CD14-positive monocyte (primary cell): ENCODE data around the gene ARVCF. TPM values are rescaled to one million over a fixed set of nuclear protein-coding genes. Genes with fewer than 3 reads are reported as not detected.

Experiments
- DNase-seq, 3 donors: peaks; one replicate each; pipeline ENCODE4 v3.0.0-alpha.2; 2011 to 2022
- H2AFZ ChIP-seq: 2 replicates; pipeline ENCODE4 v1.6.0; 2012; ENCODE audit warnings: mild to moderate bottlenecking, low read depth, low read length, inconsistent platforms; ENCODE audit not compliant: insufficient read depth, poor library complexity, severe bottlenecking
- H3K27ac ChIP-seq, 2 donors: 1 replicate in 1 of 2; 2 replicates in 1 of 2; pipeline ENCODE4 v1.5.1; 2012 to 2013; ENCODE audit warnings: low read length in 2 of 2, control low read depth in 1 of 2, inconsistent platforms in 1 of 2, low read depth in 1 of 2, mild to moderate bottlenecking in 1 of 2
- H3K27me3 ChIP-seq, 2 donors: one replicate each; pipeline versions ENCODE4 v1.6.0 to v1.6.1; 2011 to 2013; ENCODE audit warnings: low read length in 2 of 2; ENCODE audit not compliant: control insufficient read depth in 2 of 2, insufficient read depth in 2 of 2
- H3K36me3 ChIP-seq, 2 donors: replicated peaks in 1 of 2; 1 replicate in 1 of 2; 2 replicates in 1 of 2; pipeline versions ENCODE4 v1.5.1 to v1.6.1; 2012 to 2013; ENCODE audit warnings: low read length in 2 of 2, control low read depth in 1 of 2, inconsistent platforms in 1 of 2, mild to moderate bottlenecking in 1 of 2; ENCODE audit not compliant: insufficient read depth in 2 of 2, control insufficient read depth in 1 of 2
- H3K4me1 ChIP-seq, 2 donors: 1 replicate in 1 of 2; 2 replicates in 1 of 2; pipeline versions ENCODE4 v1.5.1 to v1.6.1; 2012 to 2013; ENCODE audit warnings: low read length in 2 of 2, control low read depth in 1 of 2, inconsistent platforms in 1 of 2, mild to moderate bottlenecking in 1 of 2, moderate library complexity in 1 of 2; ENCODE audit not compliant: insufficient read depth in 2 of 2, control insufficient read depth in 1 of 2
- H3K4me2 ChIP-seq: replicated peaks from 2 replicates; pipeline ENCODE3; 2012; ENCODE audit warnings: low read length, moderate library complexity, mild to moderate bottlenecking; ENCODE audit not compliant: poor library complexity, severe bottlenecking; ENCODE audit errors: extremely low read depth
- H3K4me3 ChIP-seq, 3 experiments: fragments of 200-600 bp in 1 of 3; sonication (generic) in 1 of 3; replicated peaks in 1 of 3; 1 replicate in 2 of 3; 2 replicates in 1 of 3; pipeline ENCODE4 v1.5.1; 2011 to 2013; ENCODE audit warnings: low read length in 3 of 3, mild to moderate bottlenecking in 3 of 3, control low read depth in 2 of 3, low read depth in 2 of 3, inconsistent platforms in 1 of 3, moderate library complexity in 1 of 3
- H3K79me2 ChIP-seq: 2 replicates; pipeline ENCODE4 v1.6.0; 2012; ENCODE audit warnings: mild to moderate bottlenecking, control low read depth, inconsistent platforms, low read length, moderate library complexity; ENCODE audit not compliant: insufficient read depth
- H3K9ac ChIP-seq: 2 replicates; pipeline ENCODE4 v1.6.0; 2017; ENCODE audit warnings: low read length, mild to moderate bottlenecking; ENCODE audit not compliant: insufficient read depth, poor library complexity, severe bottlenecking
- H3K9me3 ChIP-seq, 2 donors: replicated peaks in 1 of 2; 1 replicate in 1 of 2; 2 replicates in 1 of 2; pipeline versions ENCODE4 v1.5.1 to v1.6.1; 2012 to 2013; ENCODE audit warnings: low read length in 2 of 2, control low read depth in 1 of 2; ENCODE audit not compliant: control insufficient read depth in 1 of 2, insufficient read depth in 1 of 2
- H4K20me1 ChIP-seq: 2 replicates; pipeline ENCODE4 v1.6.0; 2012; ENCODE audit warnings: mild to moderate bottlenecking, low read length, control low read depth, moderate library complexity; ENCODE audit not compliant: insufficient read depth
- H3K27ac Mint-ChIP-seq, 7 donors: one replicate each; pipeline ENCODE4 v1.8.0; 2020; ENCODE audit warnings: mild to moderate bottlenecking in 7 of 7, mixed read lengths in 7 of 7, moderate library complexity in 6 of 7, inconsistent platforms in 2 of 7
- H3K27me3 Mint-ChIP-seq, 3 donors: one replicate each; pipeline ENCODE4 v1.8.0; 2021 to 2022; ENCODE audit warnings: low read depth in 3 of 3, mild to moderate bottlenecking in 3 of 3, mixed read lengths in 3 of 3, moderate library complexity in 3 of 3, inconsistent platforms in 1 of 3
- H3K36me3 Mint-ChIP-seq, 2 donors: one replicate each; pipeline ENCODE4 v1.8.0; 2020; ENCODE audit warnings: mixed read lengths in 2 of 2, inconsistent platforms in 1 of 2, mild to moderate bottlenecking in 1 of 2
- H3K4me1 Mint-ChIP-seq: one replicate; pipeline ENCODE4 v1.8.0; 2020; ENCODE audit warnings: mild to moderate bottlenecking, mixed read lengths
- H3K4me3 Mint-ChIP-seq, 2 donors: one replicate each; pipeline ENCODE4 v1.8.0; 2020; ENCODE audit warnings: mild to moderate bottlenecking in 2 of 2, mixed read lengths in 2 of 2, moderate library complexity in 1 of 2
- H3K9me3 Mint-ChIP-seq, 7 donors: one replicate each; pipeline ENCODE4 v1.8.0; 2020 to 2022; ENCODE audit warnings: mixed read lengths in 7 of 7, mild to moderate bottlenecking in 6 of 7, moderate library complexity in 6 of 7, inconsistent platforms in 2 of 7
- CTCF ChIP-seq: fragments of 200-600 bp; IDR thresholded peaks from one replicate; pipeline ENCODE4 v1.8.0; 2022; ENCODE audit warnings: antibody characterized with exemption, mild to moderate bottlenecking
- WGBS: methylation state at CpG from one replicate; pipeline ENCODE4 v1.1.5; 2013; ENCODE audit warnings: missing lambda C conversion rate; ENCODE audit not compliant: insufficient coverage; 5-methylcytosine and 5-hydroxymethylcytosine counted together
- intact Hi-C, 2 donors: fragments of 100-400 bp; cut with micrococcal nuclease; formaldehyde crosslinking; loops; one replicate each; pipeline versions ENCODE4 v1.15.0 to v1.15.1; 2023
- polyA plus RNA-seq, 3 donors: library from polyadenylated mRNA; depleted of rRNA in 1 of 3; unstranded in 2 of 3; stranded (reverse) in 1 of 3; fragments of 300-500 nt in 2 of 3; fragments of >200 nt in 1 of 3; fragmentation: Illumina TruSeq in 2 of 3; gene quantifications; 1 replicate in 2 of 3; 2 replicates in 1 of 3; pipeline ENCODE4 v1.2.3, GENCODE V29; 2012 to 2021

Gene ARVCF
- polyA plus RNA-seq, 3 donors, result 0.31 to 2.6 (median 0.44) TPM

- H3K36me3 ChIP-seq, result peaks cover 19 to 27% of the 10 kb centered on the region in 2 donors
- H3K4me2 ChIP-seq, result no peak overlapping the region
- no peak overlapping the region for H3K4me3 Mint-ChIP-seq
- H3K79me2 ChIP-seq, result peaks cover 38% of the 10 kb centered on the region
- peaks cover 16% of the 10 kb centered on the region for H3K4me1 Mint-ChIP-seq
- H3K36me3 Mint-ChIP-seq, result peaks cover 19 to 39% of the 10 kb centered on the region in 2 donors
- WGBS, result 96% methylated on average over 12 of the region's 13 CpGs
- peak overlapping the region in 2 of 7 donors; percentile 1 to 76 for H3K27ac Mint-ChIP-seq
- DNase-seq, result no peak
- TF ChIP-seq CTCF, result no peak
- no peak overlapping the region for H3K27ac ChIP-seq
- H3K4me1 ChIP-seq, result peaks cover 11 to 13% of the 10 kb centered on the region in 2 donors
- intact Hi-C loops, result no loop called here
- H3K27me3 Mint-ChIP-seq, result peaks cover 0 to 2% (median 1%) of the 10 kb centered on the region in 3 donors
- no peak overlapping the region for H3K4me3 ChIP-seq
- peaks cover 0 to 3% (median 0%) of the 10 kb centered on the region in 7 donors for H3K9me3 Mint-ChIP-seq
- H2AFZ ChIP-seq, result no peak overlapping the region
- peaks cover 76% of the 10 kb centered on the region for H4K20me1 ChIP-seq
- H3K9me3 ChIP-seq, result no peaks in the 10 kb centered on the region
- no peaks in the 10 kb centered on the region for H3K27me3 ChIP-seq
- no peak overlapping the region for H3K9ac ChIP-seq
These were observed 65.3 kb downstream of the ARVCF start for GRCh38 chr22:19951346-19951745.

- Histone ChIP-seq H3K4me1 (peaks cover 22 to 23% of the 10 kb centered on the region in 2 donors), H3K27ac (peak overlapping the region in 1 of 2 donors; percentile 8)
- peaks cover 0 to 3% (median 0%) of the 10 kb centered on the region in 3 donors for H3K27me3 Mint-ChIP-seq
These were observed 68.4 kb downstream of the ARVCF start for GRCh38 chr22:19948057-19948760.

More at GRCh38 chr22:19948057-19948760, 68.4 kb downstream of the ARVCF start:
- no peak for DNase-seq
- Mint-ChIP-seq H3K9me3 (no peaks in the 10 kb centered on the region), H3K4me1 (peaks cover 25% of the 10 kb centered on the region), H3K27ac (peak overlapping the region in 4 of 7 donors; percentile 54 to 63 (median 60)), H3K36me3 (peaks cover 23 to 41% of the 10 kb centered on the region in 2 donors), H3K4me3 (no peak overlapping the region)
- H3K9ac ChIP-seq, result no peak overlapping the region
- H3K4me3 ChIP-seq, result no peak overlapping the region
- H3K79me2 ChIP-seq, result peaks cover 70% of the 10 kb centered on the region
- no peaks in the 10 kb centered on the region for H3K27me3 ChIP-seq
- 90% methylated on average over 8 of the region's 9 CpGs for WGBS
- H3K36me3 ChIP-seq, result peaks cover 19 to 27% of the 10 kb centered on the region in 2 donors
- no peaks in the 10 kb centered on the region for H3K9me3 ChIP-seq
- H4K20me1 ChIP-seq, result peaks cover 50% of the 10 kb centered on the region
- no peak overlapping the region for H2AFZ ChIP-seq
- H3K4me2 ChIP-seq, result no peak overlapping the region
- intact Hi-C loops, result no loop called here
- peak; percentile 70 for TF ChIP-seq CTCF
